Skin of body (tissue), 2 donors: Measurements from ENCODE around the gene MYCL. TPM values are rescaled to one million over a fixed set of nuclear protein-coding genes. Genes with fewer than 3 reads are reported as not detected.
"Not testable (repeated sequence)": the region's sequence is repeated elsewhere in the genome, so short reads cannot be mapped to it uniquely, and the experiment has no call there.

Experiments used
- DNase-seq: peaks from one replicate; lab custom pipeline; 2025; lab: John Stamatoyannopoulos, UW
- total RNA-seq: library from RNA; depleted of rRNA; stranded (reverse); fragments of >200 nt; gene quantifications from one replicate; pipeline ENCODE4 v1.2.3, GENCODE V29; 2014

MYCL gene
- total RNA-seq, 1 donor from 2014 or later = 9.6 TPM

GRCh38 chr1:39890880-39891279, 10.8 kb downstream of the MYCL start:
- DNase-seq = no peak

GRCh38 chr1:39890273-39890672, 11.4 kb downstream of the MYCL start:
- no peak for DNase-seq

- DNase-seq = no peak
These were observed 14.9 kb downstream of the MYCL start for GRCh38 chr1:39886757-39887231.

GRCh38 chr1:39885516-39885915, 16.2 kb downstream of the MYCL start:
- no peak for DNase-seq

GRCh38 chr1:39882152-39882551, 19.6 kb downstream of the MYCL start:
- DNase-seq = no peak

- DNase-seq = no peak
These were observed 23.4 kb downstream of the MYCL start for GRCh38 chr1:39877980-39878956.

GRCh38 chr1:39877231-39877778, 24.4 kb downstream of the MYCL start:
- no peak for DNase-seq

- DNase-seq = no peak
These were observed 25.6 kb downstream of the MYCL start for GRCh38 chr1:39876144-39876543.

GRCh38 chr1:39872698-39873097, 29.0 kb downstream of the MYCL start:
- no peak for DNase-seq

GRCh38 chr1:39871796-39872195, 29.9 kb downstream of the MYCL start:
- no peak for DNase-seq

GRCh38 chr1:39871043-39871442, 30.7 kb downstream of the MYCL start:
- not testable (repeated sequence) for DNase-seq

- not testable (repeated sequence) for DNase-seq
These were observed 32.1 kb downstream of the MYCL start for GRCh38 chr1:39869538-39870112.

GRCh38 chr1:39866767-39867166, 35.0 kb downstream of the MYCL start:
- DNase-seq = no peak

- no peak for DNase-seq
These were observed 36.0 kb downstream of the MYCL start for GRCh38 chr1:39865762-39866161.

GRCh38 chr1:39863177-39863576, 38.5 kb downstream of the MYCL start:
- no peak for DNase-seq

GRCh38 chr1:39861003-39861402, 40.7 kb downstream of the MYCL start:
- DNase-seq = no peak

- no peak for DNase-seq
These were observed 41.6 kb downstream of the MYCL start for GRCh38 chr1:39859859-39860812.

- DNase-seq = no peak
These were observed 43.4 kb downstream of the MYCL start for GRCh38 chr1:39858315-39858714.

- DNase-seq = no peak
These were observed 44.4 kb downstream of the MYCL start for GRCh38 chr1:39857126-39857878.

GRCh38 chr1:39854738-39855137, 47.0 kb downstream of the MYCL start:
- no peak for DNase-seq
